HG02870 (cell line): ENCODE results near the gene KRTAP5-5.
A peak's percentile ranks its signal among the peaks of the same experiment; 100 is the strongest.
"Not testable (repeated sequence)": the region's sequence is repeated elsewhere in the genome, so short reads cannot be mapped to it uniquely, and the experiment has no call there.

Source experiments
- ATAC-seq: cut with Tn5 transposase; IDR thresholded peaks from one replicate; pipeline ENCODE4 v1.9.1; 2021; ENCODE audit warnings: mild to moderate bottlenecking, moderate library complexity; ENCODE audit not compliant: unreplicated experiment

KRTAP5-5 gene

GRCh38 chr11:1605923-1606322, 23.7 kb upstream of the KRTAP5-5 start:
- ATAC-seq: peak; percentile 80

GRCh38 chr11:1607156-1607845, 22.3 kb upstream of the KRTAP5-5 start:
- ATAC-seq: not testable (repeated sequence)

DNA sequence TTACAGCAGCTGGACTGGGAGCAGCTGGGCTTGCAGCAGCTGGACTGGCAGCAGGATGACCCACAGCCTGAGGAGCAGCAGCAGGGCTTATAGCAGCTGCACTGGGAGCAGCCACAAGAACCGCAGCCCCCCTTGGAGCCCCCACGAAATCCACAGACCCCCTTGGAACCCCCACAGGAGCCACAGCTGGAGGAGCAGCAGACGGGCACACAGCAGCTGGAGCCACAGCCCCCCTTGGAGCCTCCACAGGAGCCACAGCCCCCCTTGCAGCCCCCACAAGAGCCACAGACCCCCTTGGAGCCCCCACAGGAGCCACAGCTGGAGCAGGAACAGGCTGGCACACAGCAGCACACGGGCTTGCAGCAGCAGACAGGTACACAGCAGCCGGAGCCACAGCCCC, 21.7 kb upstream of the KRTAP5-5 start:
- not testable (repeated sequence) for ATAC-seq

GRCh38 chr11:1608363-1608762, 21.2 kb upstream of the KRTAP5-5 start, which contains the start of gene KRTAP5-3:
Gene KRTAP5-3, minus strand, starts transcription at chr11:1608463. Its CDS starts 78 bp downstream, at chr11:1608385.
- ATAC-seq: no peak

DNA sequence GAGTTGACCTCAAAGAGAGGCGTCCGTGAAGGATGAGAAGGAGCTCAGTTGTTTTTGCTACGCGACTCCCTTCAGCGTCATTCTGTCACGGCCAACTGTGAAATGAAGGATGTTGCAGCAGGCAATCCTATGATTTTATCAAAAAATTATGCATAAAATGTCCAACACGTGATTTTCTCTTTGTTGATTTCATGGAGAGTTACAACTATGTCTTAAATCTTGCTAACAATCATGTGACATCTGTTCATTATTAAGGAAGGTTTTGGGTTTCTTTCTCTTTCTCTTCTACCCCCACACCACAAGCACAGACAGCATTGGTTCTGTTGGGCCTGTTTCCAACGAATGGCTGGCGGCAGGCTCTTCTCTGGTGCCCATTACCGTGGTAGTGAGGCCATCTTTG, 11.3 kb upstream of the KRTAP5-5 start:
- no peak for ATAC-seq

DNA sequence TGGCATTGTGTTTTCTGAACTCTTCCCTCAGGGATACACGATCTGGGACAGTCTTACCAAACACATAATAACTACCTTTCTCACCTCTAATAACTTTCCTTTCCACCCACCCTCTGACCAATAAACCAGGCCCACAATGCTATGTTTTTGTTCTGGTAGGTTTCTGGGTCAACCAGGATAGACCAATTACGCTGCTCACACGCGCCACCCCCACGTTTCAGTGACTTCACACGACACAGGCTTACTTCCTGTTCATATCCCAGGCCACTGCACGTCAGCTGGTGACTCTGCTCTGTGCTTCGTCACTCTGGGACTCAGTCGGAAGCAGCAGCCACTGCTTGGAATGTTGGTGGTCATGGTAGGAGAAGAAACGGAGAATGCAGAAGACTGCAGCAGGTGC, 10.1 kb upstream of the KRTAP5-5 start:
- ATAC-seq: no peak

DNA sequence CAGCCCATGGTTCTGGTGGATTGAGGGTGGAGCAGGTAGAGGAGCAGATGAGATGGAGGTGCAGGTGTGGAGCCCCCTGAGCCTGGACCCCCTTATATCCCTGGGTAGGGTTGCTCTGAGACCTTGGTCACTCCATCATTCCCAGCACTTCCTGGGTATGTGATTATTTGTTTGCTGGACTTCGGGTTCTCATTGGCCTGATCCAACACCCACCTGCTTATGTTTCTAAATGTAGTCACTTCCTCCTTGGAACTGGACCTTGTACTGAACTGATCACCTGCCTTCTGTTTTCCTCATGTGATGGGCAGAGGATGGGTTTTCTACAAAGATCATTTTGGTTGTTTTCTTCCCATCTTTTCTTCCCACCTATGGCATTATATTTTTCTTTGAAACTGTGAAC, 7.5 kb upstream of the KRTAP5-5 start, which contains the start of gene KRTAP5-4:
TSS of gene KRTAP5-4 (minus strand) at position 53 of the 400 bp plus-strand sequence. CDS start at position 8, 45 bp downstream.
- ATAC-seq: no peak

DNA sequence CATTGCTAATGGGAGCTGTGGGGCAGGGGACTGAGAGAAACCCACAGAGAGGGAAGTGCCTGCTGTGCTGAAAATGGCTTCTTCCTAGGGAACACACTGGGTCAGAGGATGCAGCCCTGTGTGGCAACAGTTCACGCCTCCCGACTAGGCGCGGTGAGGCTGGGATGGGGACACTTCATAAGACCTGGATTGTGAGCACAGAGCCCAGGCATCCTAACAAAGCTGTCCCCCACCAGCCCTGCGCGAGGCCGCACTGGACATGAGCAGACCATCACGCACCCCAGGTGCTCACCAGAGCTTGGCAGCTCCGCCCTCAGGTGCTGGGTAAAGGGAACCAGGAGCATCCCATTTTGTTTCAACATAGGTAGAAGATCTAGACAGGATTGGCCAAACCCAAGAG, 5.9 kb upstream of the KRTAP5-5 start:
- no peak for ATAC-seq

DNA sequence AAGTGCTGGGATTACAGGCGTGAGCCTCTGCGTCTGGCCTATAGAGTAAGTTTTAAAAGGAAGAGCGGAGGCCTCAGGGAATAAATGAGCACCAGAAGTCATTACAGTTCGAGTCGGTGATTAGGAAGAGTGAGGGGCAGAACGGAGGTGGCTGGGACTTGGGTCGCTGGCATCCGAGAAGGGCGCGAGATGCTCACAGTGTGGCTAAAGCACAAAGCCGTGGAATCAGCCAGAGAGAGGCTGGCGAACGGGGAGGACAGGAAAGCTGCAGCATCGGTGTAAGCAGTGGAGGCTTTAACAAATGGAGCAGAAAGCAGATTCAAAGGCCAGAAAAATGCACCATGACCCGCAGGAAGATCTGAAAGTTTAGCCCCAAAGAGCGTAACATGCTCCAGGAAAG, 5.0 kb upstream of the KRTAP5-5 start:
- ATAC-seq: no peak

- no peak for ATAC-seq
Observed at GRCh38 chr11:1625541-1625940, 4.0 kb upstream of the KRTAP5-5 start.

DNA sequence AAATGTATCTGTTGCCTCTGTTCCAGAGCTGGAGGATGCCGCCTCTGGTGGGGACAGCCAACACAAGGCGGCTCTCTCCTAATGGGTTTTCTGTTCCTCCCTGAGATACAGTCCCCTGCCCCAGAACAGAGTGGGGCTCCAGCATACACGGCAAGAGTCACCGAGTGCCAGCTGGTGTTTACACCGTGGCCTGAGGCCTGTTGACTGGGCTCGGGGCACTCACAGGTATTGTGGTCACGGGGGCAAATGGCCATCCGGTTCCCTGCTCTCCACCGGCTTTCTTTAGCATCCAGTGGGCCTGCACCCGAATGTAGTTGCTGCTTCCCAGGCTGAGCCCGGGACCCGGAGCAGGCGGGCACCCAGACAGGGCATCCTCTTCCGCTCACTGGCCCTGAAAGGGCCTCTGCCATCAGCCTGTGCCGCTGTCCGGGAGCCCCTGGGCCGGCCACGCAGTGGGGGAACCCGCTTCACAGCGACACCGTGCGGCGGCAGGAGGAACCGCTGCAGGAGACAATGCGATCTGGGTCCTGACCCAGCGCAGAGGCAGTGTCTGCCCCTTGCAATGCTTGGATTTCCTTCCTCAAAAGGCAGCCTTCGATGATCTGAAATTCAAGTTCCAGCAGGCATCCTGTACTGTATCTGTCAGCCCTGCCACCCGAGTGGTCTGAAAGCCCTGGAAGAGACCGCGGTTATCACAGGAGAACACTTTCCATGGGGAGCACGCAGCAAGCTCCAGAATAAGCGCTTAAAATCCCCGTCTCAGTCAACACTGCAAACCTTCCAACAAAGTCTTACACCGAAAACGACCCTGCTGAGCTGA, 859 bp upstream of the KRTAP5-5 start:
- no peak for ATAC-seq

DNA sequence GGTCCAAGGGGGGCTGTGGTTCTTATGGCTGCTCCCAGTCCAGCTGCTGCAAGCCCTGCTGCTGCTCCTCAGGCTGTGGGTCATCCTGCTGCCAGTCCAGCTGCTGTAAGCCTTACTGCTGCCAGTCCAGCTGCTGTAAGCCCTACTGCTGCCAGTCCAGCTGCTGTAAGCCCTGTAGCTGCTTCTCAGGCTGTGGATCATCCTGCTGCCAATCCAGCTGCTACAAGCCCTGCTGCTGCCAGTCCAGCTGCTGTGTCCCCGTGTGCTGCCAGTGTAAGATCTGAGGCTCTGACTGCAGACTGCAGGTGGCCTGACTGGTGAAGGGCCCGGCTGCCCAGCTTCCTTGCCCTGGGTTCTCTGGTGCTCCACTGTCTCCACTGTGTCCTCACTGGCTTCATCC, 696 bp downstream of the KRTAP5-5 start:
- ATAC-seq: no peak

DNA sequence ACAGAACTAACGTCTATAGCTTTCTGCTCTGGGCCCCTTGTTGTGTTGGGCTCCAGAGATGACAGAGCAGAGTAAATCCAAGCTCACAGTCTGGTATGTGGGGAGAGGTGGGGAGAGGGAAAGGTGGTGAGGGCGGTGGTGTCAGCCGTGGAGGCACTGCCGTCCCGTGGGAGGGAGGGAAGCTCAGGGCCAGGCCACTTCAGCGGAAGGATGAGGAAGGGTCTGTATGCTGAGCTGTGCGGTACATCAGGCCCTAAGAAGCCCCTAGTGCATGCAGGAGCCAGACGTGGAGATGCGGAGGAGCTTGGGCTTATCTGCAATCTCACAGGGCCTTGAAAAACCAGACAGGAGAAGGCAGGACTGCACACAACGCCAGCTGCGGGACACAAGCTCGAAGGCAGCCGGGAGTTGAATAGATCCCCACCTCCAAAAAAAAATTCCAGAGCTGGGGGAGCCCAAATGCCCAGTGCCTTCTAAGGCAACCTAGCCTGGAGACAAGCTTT, 1.5 kb downstream of the KRTAP5-5 start:
- no peak for ATAC-seq

DNA sequence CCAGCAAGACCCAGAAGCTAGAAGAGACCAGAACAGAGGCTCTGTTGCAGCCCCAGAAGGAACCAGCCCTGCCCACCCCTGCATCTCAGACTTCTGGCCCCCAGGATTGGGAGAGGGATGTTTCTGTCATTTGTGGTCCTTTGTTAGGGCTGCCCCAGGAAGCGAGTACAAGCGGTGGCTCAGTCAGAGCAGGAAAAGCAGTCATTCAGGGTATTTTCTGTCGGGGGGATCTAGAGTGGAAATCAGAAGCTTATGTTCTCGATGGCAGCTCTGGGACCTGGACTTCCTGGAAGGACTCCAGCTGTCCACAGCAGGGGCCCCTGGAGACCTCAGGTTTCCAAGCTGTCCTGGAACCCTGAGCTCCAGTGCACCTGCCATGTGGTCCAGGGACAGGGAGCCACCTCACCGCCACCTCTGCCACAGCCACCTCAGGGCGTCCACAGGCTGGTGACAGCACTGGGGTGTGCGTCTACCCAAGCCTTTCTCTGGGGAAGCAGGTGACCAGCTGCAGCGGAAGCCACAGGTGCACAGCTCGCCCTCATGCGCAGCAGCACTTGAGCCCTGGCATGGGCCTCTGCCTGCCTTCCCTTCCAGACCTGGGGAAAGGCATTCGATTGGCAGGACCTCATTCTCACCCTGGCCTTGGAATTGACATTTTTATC, 2.6 kb downstream of the KRTAP5-5 start:
- ATAC-seq: no peak

DNA sequence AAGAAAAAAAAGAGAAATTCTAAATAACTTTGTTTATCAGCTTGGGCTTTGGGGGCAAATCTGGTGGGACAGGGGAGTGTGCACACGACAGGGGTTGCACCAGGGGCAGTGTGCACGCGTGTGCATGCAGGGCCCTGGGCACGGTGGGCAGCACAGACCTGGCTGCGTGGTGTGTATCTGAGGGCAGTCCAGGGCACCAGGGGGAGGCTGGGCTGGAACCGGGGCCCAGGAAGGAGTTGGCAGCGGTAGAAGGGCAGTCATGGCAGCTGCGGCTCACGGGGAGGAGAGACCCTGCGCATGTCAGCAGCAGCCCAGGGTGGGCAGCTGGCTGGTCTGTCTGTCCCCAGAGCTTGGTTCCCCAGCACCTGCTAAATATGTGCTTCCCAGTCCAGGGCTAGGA, 4.3 kb downstream of the KRTAP5-5 start:
- no peak for ATAC-seq

DNA sequence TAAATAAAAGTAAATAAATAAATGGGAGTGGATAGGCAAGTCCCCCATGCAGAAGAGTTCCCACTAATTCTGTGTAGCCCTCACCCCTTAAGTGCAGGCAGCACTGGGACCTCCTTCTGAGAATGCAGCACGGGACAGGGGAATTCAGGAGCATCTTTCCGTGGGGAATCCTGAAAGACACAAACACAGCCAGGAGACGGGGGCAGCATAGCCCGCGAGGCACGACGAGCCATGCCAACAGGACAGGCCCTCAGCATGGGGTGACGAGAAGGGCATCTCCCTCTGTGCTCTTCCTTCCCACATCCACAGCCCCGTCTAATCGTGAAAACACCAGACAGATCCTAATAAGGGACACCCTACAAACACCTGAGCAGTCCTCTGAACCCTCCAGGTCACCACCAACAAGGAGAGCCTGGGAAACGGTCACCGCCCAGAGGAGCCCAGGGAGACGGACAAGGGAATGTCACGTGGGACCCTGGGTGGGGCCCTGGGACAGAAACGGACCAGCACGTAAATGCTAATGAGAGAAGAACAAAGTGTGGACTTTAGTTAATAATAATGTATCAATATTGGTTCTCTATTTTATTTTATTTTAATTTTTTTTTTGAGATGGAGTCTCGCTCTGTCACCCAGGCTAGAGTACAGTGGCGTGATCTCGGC, 6.8 kb downstream of the KRTAP5-5 start:
- no peak for ATAC-seq

- ATAC-seq: no peak
Observed at GRCh38 chr11:1637628-1638027, 8.1 kb downstream of the KRTAP5-5 start.

GRCh38 chr11:1638344-1638743, 8.8 kb downstream of the KRTAP5-5 start:
- ATAC-seq: no peak

DNA sequence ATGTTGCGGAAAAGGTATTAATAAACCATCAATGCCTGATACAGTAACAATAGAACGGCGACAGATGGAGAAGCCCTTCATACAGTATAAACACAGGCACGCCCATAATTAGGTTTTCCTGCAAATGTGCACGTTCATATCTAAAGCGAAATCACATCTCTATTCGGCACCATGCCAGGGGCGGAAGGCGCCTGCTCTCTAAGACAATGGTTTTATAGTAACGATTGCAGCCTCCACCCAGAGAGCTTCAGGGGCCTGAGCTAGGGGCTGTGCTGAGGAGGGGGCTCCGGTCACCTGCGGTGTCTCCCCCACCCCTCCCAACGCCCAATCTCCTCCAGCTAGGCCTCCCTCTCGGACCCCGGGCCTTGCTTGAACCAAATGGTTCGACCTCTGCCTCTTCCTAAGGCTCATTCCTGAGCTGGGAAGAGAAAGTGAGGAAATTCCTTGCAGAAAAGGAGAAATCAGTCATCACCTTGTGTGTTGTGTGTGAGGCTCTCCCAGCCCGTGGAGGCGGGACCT, 9.6 kb downstream of the KRTAP5-5 start:
- ATAC-seq: no peak

DNA sequence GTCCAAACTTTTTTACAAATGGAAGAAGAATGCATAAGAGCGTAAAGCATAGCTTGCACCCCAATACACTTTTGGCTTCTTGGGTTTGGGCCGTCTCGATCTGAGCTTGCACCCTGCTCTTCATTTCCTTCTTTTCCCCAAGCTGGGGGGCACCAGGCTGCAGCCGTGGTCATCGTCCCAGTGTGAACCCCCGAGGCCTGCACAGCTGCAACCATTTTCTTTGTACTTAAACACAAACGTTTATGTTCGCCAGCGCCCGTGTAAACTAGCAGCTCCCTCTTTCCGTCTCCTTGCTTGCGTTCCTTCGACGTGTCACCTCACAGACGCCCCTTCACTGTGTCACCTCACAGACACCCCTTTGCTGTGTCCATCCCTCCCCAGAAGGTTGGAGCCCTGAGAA, 10.1 kb downstream of the KRTAP5-5 start:
- no peak for ATAC-seq
